ENCODE data around the gene TARS2.

Gene TARS2

GRCh38 chr1:150548324-150548631 lies 61.1 kb downstream of the TARS2 start:
- Histone ChIP-seq H3K9ac (ENCODE audit: low read length) (peak overlapping the region; percentile 22; the same call in 1 of the 2 replicates), H3K27ac (ENCODE audit: low read length) (no peak overlapping the region)
- DNase-seq, result no peak

GRCh38 chr1:150548632-150549495 lies 61.6 kb downstream of the TARS2 start, which contains the start of gene ADAMTSL4:
Gene ADAMTSL4 (plus strand): TSS chr1:150549408. CDS start chr1:150552289, 2,881 bp downstream.
- Histone ChIP-seq H3K36me3 (replicated peaks; ENCODE audit: insufficient read depth, low read length) (no peaks in the 10 kb centered on the region), H3K9ac (ENCODE audit: low read length) (peak within 1 kb of the TSS; percentile 22; the same call in 1 of the 2 replicates), H4K20me1 (ENCODE audit: insufficient read depth, low read length) (no peaks in the 10 kb centered on the region), H3K27ac (ENCODE audit: low read length) (no peak within 1 kb of the TSS), H3K4me3 (ENCODE audit: low read length) (peak within 1 kb of the TSS; percentile 58), H3K79me2 (ENCODE audit: low read length) (no peaks in the 10 kb centered on the region), H3K9me2 (replicated peaks; ENCODE audit: insufficient read depth, low read length) (no peaks in the 10 kb centered on the region), H2AFZ (ENCODE audit: low read length) (peak within 1 kb of the TSS; percentile 74), H3K4me2 (ENCODE audit: low read depth, low read length) (peak within 1 kb of the TSS; percentile 90), H3K4me1 (ENCODE audit: low read length) (0 out of 2 replicates have a peak, but pooled peaks cover 2% of the 10 kb centered on the region), H3K9me3 (replicated peaks; ENCODE audit: insufficient read depth, low read length) (no peaks in the 10 kb centered on the region), H3K27me3 (replicated peaks; ENCODE audit: insufficient read depth, low read length) (peaks cover 32% of the 10 kb centered on the region), H3F3A (ENCODE audit: insufficient read depth, low read length) (no peaks in the 10 kb centered on the region)
- no peak for TF ChIP-seq EZH2 (optimal IDR thresholded peaks at IDR 0.05; ENCODE audit: low read depth, low read length)
- TF ChIP-seq EZH2phosphoT487 (IDR thresholded peaks at IDR 0.05; ENCODE audit: low read length), result no peak
- TF ChIP-seq CTCF (IDR thresholded peaks at IDR 0.05; ENCODE audit: low read length), result peak; percentile 30
- peak; percentile 59 for DNase-seq

More at GRCh38 chr1:150548324-150548631, 61.1 kb downstream of the TARS2 start:
- Histone ChIP-seq H2AFZ (ENCODE audit: low read length) (peak overlapping the region; percentile 74), H4K20me1 (ENCODE audit: insufficient read depth, low read length) (no peaks in the 10 kb centered on the region), H3K36me3 (replicated peaks; ENCODE audit: insufficient read depth, low read length) (no peaks in the 10 kb centered on the region), H3K9me2 (replicated peaks; ENCODE audit: insufficient read depth, low read length) (no peaks in the 10 kb centered on the region), H3K27me3 (replicated peaks; ENCODE audit: insufficient read depth, low read length) (peaks cover 29% of the 10 kb centered on the region), H3K9me3 (replicated peaks; ENCODE audit: insufficient read depth, low read length) (no peaks in the 10 kb centered on the region), H3K4me1 (ENCODE audit: low read length) (0 out of 2 replicates have a peak, but pooled peaks cover 2% of the 10 kb centered on the region), H3K4me3 (ENCODE audit: low read length) (peak overlapping the region; percentile 58), H3K4me2 (ENCODE audit: low read depth, low read length) (peak overlapping the region; percentile 90), H3K79me2 (ENCODE audit: low read length) (no peaks in the 10 kb centered on the region), H3F3A (ENCODE audit: insufficient read depth, low read length) (no peaks in the 10 kb centered on the region)
- TF ChIP-seq EZH2phosphoT487 (IDR thresholded peaks at IDR 0.05; ENCODE audit: low read length) (no peak), EZH2 (optimal IDR thresholded peaks at IDR 0.05; ENCODE audit: low read depth, low read length) (no peak), CTCF (IDR thresholded peaks at IDR 0.05; ENCODE audit: low read length) (no peak)

GRCh38 chr1:150549496-150550221 lies 62.4 kb downstream of the TARS2 start:
- no peaks in the 10 kb centered on the region for H3K79me2 ChIP-seq (ENCODE audit: low read length)
- H3K4me2 ChIP-seq (ENCODE audit: low read depth, low read length), result peak overlapping the region; percentile 50; the same call in 1 of the 2 replicates
- peaks cover 32% of the 10 kb centered on the region for H3K27me3 ChIP-seq (replicated peaks; ENCODE audit: insufficient read depth, low read length)
- no peak overlapping the region for H2AFZ ChIP-seq (ENCODE audit: low read length)
- no peak overlapping the region for H3K27ac ChIP-seq (ENCODE audit: low read length)
- H3K9me2 ChIP-seq (replicated peaks; ENCODE audit: insufficient read depth, low read length), result no peaks in the 10 kb centered on the region
- H3K9me3 ChIP-seq (replicated peaks; ENCODE audit: insufficient read depth, low read length), result no peaks in the 10 kb centered on the region
- H3K9ac ChIP-seq (ENCODE audit: low read length), result no peak overlapping the region
- no peaks in the 10 kb centered on the region for H3K36me3 ChIP-seq (replicated peaks; ENCODE audit: insufficient read depth, low read length)
- no peak for TF ChIP-seq EZH2 (optimal IDR thresholded peaks at IDR 0.05; ENCODE audit: low read depth, low read length)
- no peak for TF ChIP-seq EZH2phosphoT487 (IDR thresholded peaks at IDR 0.05; ENCODE audit: low read length)
- TF ChIP-seq CTCF (IDR thresholded peaks at IDR 0.05; ENCODE audit: low read length), result no peak
- 0 out of 2 replicates have a peak, but pooled peaks cover 2% of the 10 kb centered on the region for H3K4me1 ChIP-seq (ENCODE audit: low read length)
- H4K20me1 ChIP-seq (ENCODE audit: insufficient read depth, low read length), result no peaks in the 10 kb centered on the region
- DNase-seq, result peak; percentile 5
- H3F3A ChIP-seq (ENCODE audit: insufficient read depth, low read length), result no peaks in the 10 kb centered on the region
- 0 out of 2 replicates have a peak overlapping the region, but pooled peaks have one; percentile 10 for H3K4me3 ChIP-seq (ENCODE audit: low read length)
